ENCODE data around the gene SMU1.
"Not testable (repeated sequence)": the region's sequence is repeated elsewhere in the genome, so short reads cannot be mapped to it uniquely, and the experiment has no call there.

The SMU1 gene

GRCh38 chr9:33014665-33015014, 61.8 kb downstream of the SMU1 start:
- DNase-seq: no peak

GRCh38 chr9:33013962-33014664, 62.4 kb downstream of the SMU1 start:
- DNase-seq: no peak

GRCh38 chr9:33012328-33013069, 64.0 kb downstream of the SMU1 start:
- no peak for DNase-seq

- DNase-seq: no peak
Observed at GRCh38 chr9:33011831-33012230, 64.6 kb downstream of the SMU1 start.

GRCh38 chr9:33007755-33008154, 68.7 kb downstream of the SMU1 start:
- no peak for DNase-seq

- DNase-seq: not testable (repeated sequence)
Observed at GRCh38 chr9:33005335-33005734, 71.1 kb downstream of the SMU1 start.

GRCh38 chr9:33000682-33001055, 75.8 kb downstream of the SMU1 start:
- DNase-seq: not testable (repeated sequence)

- DNase-seq: peak in 1 of 51 donors; percentile 37
Observed at GRCh38 chr9:32992595-32993238, 83.8 kb downstream of the SMU1 start.

GRCh38 chr9:32991897-32992594, 84.4 kb downstream of the SMU1 start:
- no peak for DNase-seq
